Vagina (tissue), 2 donors: ENCODE data around the gene TMEM11. TPM values are rescaled to one million over a fixed set of nuclear protein-coding genes. Genes with fewer than 3 reads are reported as not detected.

Source experiments
- DNase-seq, 2 donors: peaks; one replicate each; pipeline ENCODE4 v3.0.0-alpha.2; 2017; ENCODE audit errors: extremely low spot score in 2 of 2
- H3K27ac ChIP-seq: fragments of 200-600 bp; sonication (generic); one replicate; pipeline ENCODE4 v1.5.1; 2019
- H3K27me3 ChIP-seq: fragments of 200-600 bp; sonication (generic); one replicate; pipeline ENCODE4 v1.5.1; 2019
- H3K36me3 ChIP-seq, 2 donors: fragments of 200-600 bp; sonication (generic); one replicate each; pipeline ENCODE4 v1.5.1; 2017 to 2019
- H3K4me1 ChIP-seq: fragments of 200-600 bp; sonication (generic); one replicate; pipeline ENCODE4 v1.5.1; 2019
- H3K4me3 ChIP-seq, 2 donors: fragments of 200-600 bp; sonication (generic); 1 replicate in 1 of 2; 2 replicates in 1 of 2; pipeline ENCODE4 v1.5.1; 2016 to 2019
- H3K9me3 ChIP-seq: fragments of 200-600 bp; sonication (generic); one replicate; pipeline ENCODE4 v1.5.1; 2019
- POLR2A ChIP-seq, 2 donors: fragments of 450-650 bp; IDR thresholded peaks; one replicate each; pipeline ENCODE4 v1.6.1; 2017; ENCODE audit warnings: antibody characterized with exemption in 2 of 2, mild to moderate bottlenecking in 2 of 2, moderate library complexity in 2 of 2
- POLR2AphosphoS5 ChIP-seq, 2 donors: sonication (generic); formaldehyde crosslinking; IDR thresholded peaks; one replicate each; pipeline ENCODE4 v1.9.0; 2017; ENCODE audit warnings: antibody characterized with exemption in 2 of 2, mild to moderate bottlenecking in 2 of 2, low read depth in 1 of 2; ENCODE audit not compliant: insufficient read depth in 1 of 2
- intact Hi-C: fragments of 100-400 bp; cut with DNase I; formaldehyde crosslinking; loops from one replicate; pipeline ENCODE4 v1.15.1; 2023
- total RNA-seq: library from RNA; depleted of rRNA; stranded (reverse); fragments of >200 nt; gene quantifications from one replicate; pipeline ENCODE4 v1.2.3, GENCODE V29; 2016
- TF ChIP-seq, protein P1 (sequence below), 3 experiments: fragments of 450-650 bp in 2 of 3; fragments of 200-600 bp in 1 of 3; sonication (generic) in 1 of 3; IDR thresholded peaks; one replicate each; pipeline ENCODE4 v1.5.1; 2017 to 2019; ENCODE audit warnings: antibody characterized with exemption in 3 of 3, mild to moderate bottlenecking in 2 of 3, moderate library complexity in 2 of 3

Gene TMEM11
- total RNA-seq, 1 donor from 2014 or later = 30.2 TPM

DNA sequence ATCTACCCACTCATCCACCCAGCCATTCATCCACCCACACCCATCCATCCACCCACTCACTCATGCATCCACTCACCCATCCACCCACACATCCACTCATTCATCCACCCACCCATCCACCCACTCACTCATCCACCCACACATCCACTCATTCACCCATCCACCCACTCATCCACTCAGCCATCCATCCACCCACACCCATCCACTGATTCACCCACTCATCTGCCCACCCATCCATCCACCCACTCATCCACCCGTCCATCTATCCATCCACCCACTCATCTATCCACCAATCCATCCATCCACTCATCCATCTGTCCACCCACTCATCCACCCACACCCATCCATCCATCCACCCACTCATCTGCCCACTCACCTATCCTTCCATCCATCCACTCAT, 22.0 kb upstream of the TMEM11 start:
- no peaks in the 10 kb centered on the region for H3K36me3 ChIP-seq
- no peaks in the 10 kb centered on the region for H3K27me3 ChIP-seq
- TF ChIP-seq POLR2AphosphoS5 (IDR thresholded peaks at IDR 0.05; ENCODE audit: insufficient read depth in 1 of 2, low read depth in 1 of 2) (no peak), POLR2A (IDR thresholded peaks at IDR 0.05) (no peak)
- TF ChIP-seq, protein P1, sequence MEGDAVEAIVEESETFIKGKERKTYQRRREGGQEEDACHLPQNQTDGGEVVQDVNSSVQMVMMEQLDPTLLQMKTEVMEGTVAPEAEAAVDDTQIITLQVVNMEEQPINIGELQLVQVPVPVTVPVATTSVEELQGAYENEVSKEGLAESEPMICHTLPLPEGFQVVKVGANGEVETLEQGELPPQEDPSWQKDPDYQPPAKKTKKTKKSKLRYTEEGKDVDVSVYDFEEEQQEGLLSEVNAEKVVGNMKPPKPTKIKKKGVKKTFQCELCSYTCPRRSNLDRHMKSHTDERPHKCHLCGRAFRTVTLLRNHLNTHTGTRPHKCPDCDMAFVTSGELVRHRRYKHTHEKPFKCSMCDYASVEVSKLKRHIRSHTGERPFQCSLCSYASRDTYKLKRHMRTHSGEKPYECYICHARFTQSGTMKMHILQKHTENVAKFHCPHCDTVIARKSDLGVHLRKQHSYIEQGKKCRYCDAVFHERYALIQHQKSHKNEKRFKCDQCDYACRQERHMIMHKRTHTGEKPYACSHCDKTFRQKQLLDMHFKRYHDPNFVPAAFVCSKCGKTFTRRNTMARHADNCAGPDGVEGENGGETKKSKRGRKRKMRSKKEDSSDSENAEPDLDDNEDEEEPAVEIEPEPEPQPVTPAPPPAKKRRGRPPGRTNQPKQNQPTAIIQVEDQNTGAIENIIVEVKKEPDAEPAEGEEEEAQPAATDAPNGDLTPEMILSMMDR (IDR thresholded peaks at IDR 0.05) = no peak
- no peak for DNase-seq
- no peaks in the 10 kb centered on the region for H3K9me3 ChIP-seq
- H3K4me1 ChIP-seq = peaks cover 7% of the 10 kb centered on the region
- intact Hi-C loops = no loop called here
- H3K4me3 ChIP-seq = no peak overlapping the region
- no peak overlapping the region for H3K27ac ChIP-seq

- Histone ChIP-seq H3K36me3 (no peaks in the 10 kb centered on the region), H3K4me1 (peaks cover 7% of the 10 kb centered on the region), H3K27ac (no peak overlapping the region), H3K9me3 (no peaks in the 10 kb centered on the region), H3K27me3 (no peaks in the 10 kb centered on the region), H3K4me3 (no peak overlapping the region)
- TF ChIP-seq, protein P1 (IDR thresholded peaks at IDR 0.05) = no peak
- TF ChIP-seq POLR2AphosphoS5 (IDR thresholded peaks at IDR 0.05; ENCODE audit: insufficient read depth in 1 of 2, low read depth in 1 of 2) = no peak
- intact Hi-C loops = no loop called here
- DNase-seq = no peak
Measured at GRCh38 chr17:21233581-21234347, 19.8 kb upstream of the TMEM11 start.

DNA sequence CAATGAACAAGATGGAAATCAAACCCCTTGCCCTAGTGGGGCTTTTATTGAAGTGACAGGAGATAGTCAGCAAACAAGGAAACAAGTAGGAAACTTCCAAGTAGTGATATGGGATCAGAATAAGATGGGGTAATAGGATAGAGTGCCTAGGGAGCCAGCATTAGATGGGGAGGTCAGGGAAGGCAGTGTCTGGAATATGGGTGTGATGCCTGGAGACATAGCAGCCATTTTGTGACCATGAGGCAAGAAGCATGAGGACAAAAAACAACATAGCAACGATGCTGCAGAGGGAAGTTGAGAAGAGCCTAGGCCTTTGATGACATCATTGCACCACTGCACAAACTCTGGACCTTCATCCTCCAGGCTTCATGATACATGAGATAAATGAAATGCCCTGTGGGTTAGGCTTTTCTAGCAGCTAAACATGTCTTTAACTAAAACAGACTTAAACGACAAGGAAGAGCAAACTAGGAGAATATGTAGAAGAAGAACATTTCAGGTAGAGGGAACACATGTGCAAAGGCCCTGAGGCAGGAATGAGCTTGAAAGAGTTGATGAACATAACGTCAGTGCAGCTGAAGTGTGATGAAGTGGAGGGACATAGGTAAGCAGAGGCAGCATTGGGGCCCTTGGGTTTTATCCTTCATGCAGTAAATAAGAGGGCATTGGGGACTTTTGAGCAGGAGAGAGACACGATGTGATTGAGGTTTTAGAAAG, 18.2 kb upstream of the TMEM11 start:
- Histone ChIP-seq H3K9me3 (no peaks in the 10 kb centered on the region), H3K4me1 (peaks cover 7% of the 10 kb centered on the region), H3K27ac (no peak overlapping the region), H3K27me3 (no peaks in the 10 kb centered on the region), H3K36me3 (no peaks in the 10 kb centered on the region), H3K4me3 (no peak overlapping the region)
- intact Hi-C loops = no loop called here
- DNase-seq = no peak
- TF ChIP-seq POLR2AphosphoS5 (IDR thresholded peaks at IDR 0.05; ENCODE audit: insufficient read depth in 1 of 2, low read depth in 1 of 2) = no peak
- no peak for TF ChIP-seq POLR2A (IDR thresholded peaks at IDR 0.05)
- TF ChIP-seq, protein P1 (IDR thresholded peaks at IDR 0.05) = no peak

DNA sequence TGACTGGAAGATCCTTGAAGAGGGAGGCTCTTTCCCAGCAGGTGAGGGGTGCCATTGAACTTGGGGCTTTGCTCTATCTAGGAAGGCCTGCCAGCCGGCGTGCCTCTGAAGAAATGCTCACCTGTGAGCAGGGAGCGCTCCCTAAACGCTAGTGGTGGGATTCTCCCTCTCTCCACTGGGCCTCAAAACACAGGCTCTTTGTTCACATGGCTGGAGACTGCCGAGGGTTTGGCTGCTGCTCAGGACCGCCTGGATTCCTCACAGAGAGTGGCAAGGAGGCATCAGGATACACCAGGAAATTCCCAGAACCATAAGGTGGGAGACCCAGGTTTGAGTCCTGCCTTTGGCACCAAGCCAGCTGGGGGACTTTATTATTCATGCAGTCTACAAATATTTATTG, 17.6 kb upstream of the TMEM11 start:
- Histone ChIP-seq H3K36me3 (no peaks in the 10 kb centered on the region), H3K4me3 (no peak overlapping the region), H3K27ac (no peak overlapping the region), H3K4me1 (peaks cover 7% of the 10 kb centered on the region), H3K9me3 (no peaks in the 10 kb centered on the region), H3K27me3 (no peaks in the 10 kb centered on the region)
- intact Hi-C loops = no loop called here
- TF ChIP-seq POLR2A (IDR thresholded peaks at IDR 0.05) = no peak
- TF ChIP-seq, protein P1 (IDR thresholded peaks at IDR 0.05) = no peak
- TF ChIP-seq POLR2AphosphoS5 (IDR thresholded peaks at IDR 0.05; ENCODE audit: insufficient read depth in 1 of 2, low read depth in 1 of 2) = no peak
- no peak for DNase-seq

DNA sequence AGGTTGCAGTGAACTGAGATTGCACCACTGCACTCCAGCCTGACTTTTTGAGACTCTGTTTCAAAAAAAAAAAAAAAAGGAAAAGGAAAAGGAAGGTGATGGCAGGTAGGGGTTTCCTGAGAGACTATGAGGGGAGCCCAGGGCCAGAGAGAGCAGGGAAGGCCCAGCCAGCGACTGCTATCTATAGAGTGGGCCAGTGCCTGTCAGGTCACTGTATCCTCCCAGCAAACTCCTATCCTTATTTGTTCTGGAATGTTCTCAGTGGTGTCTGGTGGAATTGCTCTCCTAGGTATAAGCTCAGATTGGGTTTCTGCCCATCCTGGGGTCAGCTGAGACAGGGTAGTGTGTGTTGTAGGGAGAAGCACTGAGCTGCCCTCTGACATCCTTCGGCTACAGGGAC, 14.9 kb upstream of the TMEM11 start:
- no peak for DNase-seq
- intact Hi-C loops = no loop called here
- no peak overlapping the region for H3K27ac ChIP-seq
- no peaks in the 10 kb centered on the region for H3K36me3 ChIP-seq
- H3K4me3 ChIP-seq = no peak overlapping the region
- TF ChIP-seq, protein P1 (IDR thresholded peaks at IDR 0.05) = no peak
- no peak for TF ChIP-seq POLR2AphosphoS5 (IDR thresholded peaks at IDR 0.05; ENCODE audit: insufficient read depth in 1 of 2, low read depth in 1 of 2)
- no peak for TF ChIP-seq POLR2A (IDR thresholded peaks at IDR 0.05)
- no peaks in the 10 kb centered on the region for H3K27me3 ChIP-seq
- no peaks in the 10 kb centered on the region for H3K9me3 ChIP-seq
- peaks cover 5% of the 10 kb centered on the region for H3K4me1 ChIP-seq
